Nucleus accumbens (tissue), 56 donors: ENCODE data around the gene JAGN1.
"Not testable (repeated sequence)": the region's sequence is repeated elsewhere in the genome, so short reads cannot be mapped to it uniquely, and the experiment has no call there.

Source experiments
- DNase-seq, 56 donors: peaks; one replicate each; lab custom pipeline; 2025; lab: John Stamatoyannopoulos, UW

The JAGN1 gene

DNA sequence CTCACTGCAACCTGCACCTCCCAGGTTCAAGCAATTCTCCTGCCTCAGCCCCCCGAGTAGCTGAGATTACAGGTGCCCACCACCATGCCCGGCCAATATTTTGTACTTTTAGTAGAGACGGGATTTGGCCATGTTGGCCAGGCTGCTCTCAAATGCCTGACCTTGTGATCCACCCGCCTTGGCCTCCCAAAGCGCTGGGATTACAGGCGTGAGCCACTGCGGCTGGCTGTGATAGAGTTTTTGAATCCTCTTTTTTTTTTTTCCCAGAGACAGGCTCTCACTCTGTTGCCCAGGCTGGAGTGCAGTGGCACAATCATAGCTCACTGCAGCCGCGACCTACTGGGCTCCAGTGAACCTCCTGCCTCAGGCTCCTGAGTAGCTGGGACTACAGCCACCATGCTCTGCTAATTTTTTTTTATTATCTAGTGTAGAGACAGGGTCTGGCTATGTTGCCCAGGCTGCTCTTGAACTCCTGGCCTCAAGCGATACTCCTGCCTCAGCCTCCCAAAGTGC lies 25.2 kb upstream of the JAGN1 start:
- DNase-seq, result not testable (repeated sequence)

DNA sequence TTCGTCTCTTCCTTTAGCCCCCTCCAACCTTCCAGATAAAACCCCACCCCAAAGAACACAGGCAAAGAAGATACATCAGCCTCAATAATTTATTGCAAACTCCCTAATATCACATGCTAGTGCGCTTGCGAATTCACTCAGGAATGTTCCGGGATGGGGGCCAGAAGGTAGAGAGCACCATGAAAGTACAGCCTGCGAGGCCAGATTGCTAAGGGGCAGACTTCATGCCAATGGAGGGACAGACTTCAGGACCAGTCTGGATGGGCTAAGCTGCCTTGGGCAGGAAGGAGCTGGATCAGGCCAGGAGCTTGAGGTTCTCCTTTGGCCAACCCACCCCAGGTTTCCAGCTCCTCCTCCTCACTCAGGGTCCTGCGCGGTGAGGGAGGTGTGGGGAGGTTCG lies 23.8 kb upstream of the JAGN1 start:
- DNase-seq, result no peak

DNA sequence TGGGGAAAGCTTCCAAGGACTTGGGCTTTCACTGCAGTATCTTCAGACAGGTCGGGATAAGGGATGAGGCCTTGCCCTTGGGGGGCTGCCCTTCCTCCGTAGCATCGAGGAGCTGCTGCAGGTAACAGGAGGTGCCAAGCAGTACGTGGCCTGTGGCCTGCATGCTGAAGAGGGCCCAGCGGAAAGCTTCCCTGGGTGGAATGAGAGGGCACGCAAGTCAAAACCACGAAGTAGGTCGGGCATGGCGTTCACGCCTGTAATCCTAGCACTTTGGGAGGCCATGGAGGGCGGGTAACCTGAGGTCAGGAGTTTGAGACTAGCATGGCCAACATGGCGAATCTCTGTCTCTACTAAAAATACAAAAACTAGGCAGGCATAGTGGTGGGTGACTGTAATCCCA lies 23.3 kb upstream of the JAGN1 start:
- no peak for DNase-seq

DNA sequence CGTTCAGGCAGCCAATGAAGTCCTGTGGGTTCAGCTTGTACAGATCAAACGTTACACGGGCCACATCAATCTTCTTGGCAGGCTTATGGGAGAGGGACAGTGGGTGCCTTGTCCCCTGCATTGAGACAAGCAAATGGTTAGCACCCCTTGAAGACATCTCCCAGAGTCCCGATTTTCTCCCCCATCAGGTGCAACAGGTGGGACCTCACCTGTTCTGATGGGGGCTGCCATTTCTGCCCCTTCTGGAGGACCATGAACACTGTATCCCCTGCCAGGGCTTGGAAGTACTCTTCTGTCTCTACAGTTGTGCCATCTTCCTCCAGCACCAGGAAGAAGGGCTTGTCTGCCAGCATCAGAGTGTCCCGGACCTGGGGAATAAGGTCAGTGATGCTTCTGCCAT lies 20.5 kb upstream of the JAGN1 start:
- DNase-seq, result no peak

DNA sequence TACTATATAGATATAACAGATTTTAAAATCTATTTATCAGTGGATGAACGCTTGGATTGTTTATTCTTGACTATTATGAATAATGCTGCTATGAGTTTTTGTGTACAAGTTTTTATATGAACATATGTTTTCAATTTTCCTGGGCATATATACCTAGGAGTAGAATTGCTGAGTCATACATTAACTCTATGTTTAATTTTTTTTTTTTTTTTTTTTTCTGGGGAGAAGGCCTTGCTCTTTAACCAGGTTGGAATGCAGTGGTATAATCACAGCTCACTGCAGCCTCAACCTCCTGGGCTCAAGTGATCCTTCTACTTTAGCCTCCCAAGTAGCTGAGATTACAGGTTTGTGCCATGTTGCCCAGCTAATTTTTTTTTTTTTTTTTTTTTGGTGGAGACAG lies 19.4 kb upstream of the JAGN1 start:
- DNase-seq, result no peak

DNA sequence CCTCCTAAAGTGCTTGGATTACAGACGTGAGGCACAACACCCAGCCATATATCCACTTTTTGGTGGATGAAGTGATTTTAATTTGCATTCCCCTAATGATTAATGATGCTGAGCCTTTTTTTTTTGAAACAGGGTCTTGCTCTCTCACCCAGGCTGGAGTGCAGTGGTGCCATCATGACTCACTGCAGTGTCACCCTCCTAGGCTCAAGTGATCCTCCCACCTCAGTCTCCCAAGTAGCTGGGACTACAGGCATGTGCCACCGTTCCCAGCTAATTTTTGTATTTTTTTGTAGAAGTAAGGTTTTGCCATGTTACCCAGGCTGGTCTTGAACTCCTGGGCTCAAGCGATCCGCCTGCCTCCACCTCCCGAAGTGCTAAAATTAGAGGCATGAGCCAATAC lies 18.3 kb upstream of the JAGN1 start:
- not testable (repeated sequence) for DNase-seq

DNA sequence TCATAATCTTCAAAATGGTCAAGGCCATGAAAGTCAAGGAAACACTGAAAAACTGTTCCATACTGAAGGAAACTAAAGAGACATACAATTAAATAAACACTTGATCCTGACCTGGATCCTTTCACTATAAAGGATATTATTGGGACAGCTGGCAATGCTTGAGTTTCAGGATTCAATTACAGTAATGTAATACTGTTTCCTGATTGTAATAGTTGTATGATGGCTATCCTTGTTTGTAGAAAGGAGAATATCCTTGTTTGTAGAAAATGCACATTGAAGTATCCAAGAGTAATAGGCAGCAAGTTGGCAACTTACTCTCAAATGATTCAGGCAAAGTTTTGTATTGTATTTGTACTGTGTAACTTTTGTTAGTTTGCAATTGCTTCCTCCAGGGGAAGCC lies 15.0 kb upstream of the JAGN1 start:
- no peak for DNase-seq

DNA sequence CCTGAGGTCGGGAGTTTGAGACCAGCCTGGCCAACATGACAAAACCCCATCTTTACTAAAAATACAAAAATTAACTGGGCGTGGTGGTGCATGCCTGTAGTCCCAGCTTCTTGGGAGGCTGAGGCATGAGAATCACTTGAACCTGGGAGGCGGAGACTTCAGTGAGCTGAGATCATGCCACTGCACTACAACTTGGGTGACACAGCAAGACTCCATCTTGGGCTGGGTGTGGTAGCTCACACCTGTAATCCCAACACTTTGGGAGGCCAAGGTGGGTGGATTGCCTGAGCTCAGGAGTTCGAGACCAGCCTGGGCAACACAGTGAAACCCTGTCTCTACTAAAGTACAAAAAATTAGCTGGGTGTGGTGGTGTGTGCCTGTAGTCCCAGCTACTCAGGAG lies 14.2 kb upstream of the JAGN1 start:
- not testable (repeated sequence) for DNase-seq

DNA sequence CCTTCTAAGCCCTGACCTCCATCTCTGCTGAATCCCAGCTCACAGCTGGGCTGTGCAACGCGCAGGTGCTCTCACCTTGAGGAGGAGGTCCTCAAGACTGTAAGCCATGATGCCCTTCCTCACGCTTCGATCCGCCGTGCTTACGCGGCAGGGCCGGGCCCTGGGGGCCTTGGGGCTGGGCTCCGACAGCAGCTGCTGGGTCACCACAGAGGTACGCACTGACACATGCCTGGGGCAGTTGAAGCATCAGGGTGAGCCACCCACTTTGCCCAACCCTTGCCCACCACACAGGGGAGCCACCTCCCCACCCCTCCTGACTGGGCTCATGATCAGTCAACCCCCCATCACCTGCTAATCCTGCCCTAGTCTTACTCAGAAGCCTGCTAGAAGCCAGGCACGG lies 13.4 kb upstream of the JAGN1 start:
- DNase-seq, result no peak

DNA sequence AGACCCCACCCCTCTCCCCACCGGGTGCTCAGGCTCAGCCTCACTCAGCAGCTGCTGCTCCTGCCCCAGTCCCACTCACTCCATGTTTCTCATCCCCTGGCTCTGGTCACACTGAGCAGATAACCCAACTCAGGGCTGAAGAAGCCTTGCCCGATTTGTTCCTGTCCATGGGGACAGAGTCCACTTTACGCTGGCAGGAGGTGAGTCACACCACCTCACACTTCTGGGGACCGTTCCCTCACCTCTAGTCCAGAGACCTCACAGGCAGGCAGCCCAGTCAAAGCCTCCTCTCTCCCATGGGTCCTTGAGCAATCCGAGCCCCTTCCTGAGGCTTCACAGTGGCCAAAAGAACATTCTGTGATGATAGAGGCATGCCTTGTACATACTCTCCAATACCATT lies 11.7 kb upstream of the JAGN1 start:
- no peak for DNase-seq

DNA sequence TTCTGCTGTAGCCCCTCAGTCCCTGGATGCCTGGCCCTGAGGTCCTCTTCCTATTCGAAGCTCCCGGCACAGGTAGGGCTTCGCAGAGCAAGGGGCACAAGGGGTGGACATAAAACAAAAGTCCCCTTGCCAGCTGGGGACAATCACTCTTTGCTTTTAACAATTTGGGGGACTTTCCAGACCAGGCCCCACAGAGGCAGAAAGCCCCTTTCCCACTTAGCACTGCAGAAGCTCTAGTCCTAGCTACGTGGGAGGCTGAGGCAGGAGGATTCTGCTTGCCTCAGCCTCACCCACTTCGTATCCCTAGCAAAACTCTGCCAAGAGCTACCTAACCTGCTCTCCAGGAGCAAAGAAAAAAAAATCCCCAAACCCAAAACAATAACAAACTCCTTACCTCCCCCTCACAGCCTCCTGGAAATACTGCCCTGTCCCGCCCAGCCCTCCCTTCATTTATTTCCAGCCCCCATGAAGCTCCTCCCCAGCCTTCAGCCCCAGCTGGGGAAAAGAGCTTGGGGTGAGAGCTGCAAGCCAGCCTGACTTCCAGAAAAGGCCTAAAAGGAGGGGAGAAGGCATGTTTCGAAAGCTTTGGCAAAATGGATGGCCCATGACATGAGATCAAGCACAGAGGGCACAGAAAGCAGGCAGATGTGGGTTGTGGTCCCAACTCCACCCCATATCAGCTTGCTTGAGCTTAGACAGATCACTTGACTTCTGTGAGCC lies 10.4 kb upstream of the JAGN1 start, which contains the start of gene CIDEC:
CIDEC (minus strand) TSS at position 424 of the 720 bp plus-strand sequence. CDS start 1,767 bp downstream, outside the sequence.
- DNase-seq, result no peak

DNA sequence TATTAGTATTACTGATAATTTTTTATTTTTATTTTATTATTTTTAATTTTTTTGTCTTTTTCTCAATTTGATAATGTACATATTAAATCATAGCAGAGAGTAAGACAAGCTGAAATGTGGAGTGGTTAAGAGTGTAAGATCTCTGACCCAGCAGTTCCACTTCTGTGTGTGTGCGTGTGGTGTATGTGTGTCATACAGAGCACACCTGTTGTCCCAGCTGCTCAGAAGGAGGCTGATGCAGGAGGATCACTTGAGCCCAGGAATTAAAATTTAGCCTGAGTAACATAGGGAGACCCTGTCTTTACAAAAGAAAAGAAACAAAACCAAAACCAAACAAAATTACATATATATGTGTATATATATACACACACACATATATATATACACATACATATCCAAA lies 9.0 kb upstream of the JAGN1 start:
- no peak for DNase-seq

DNA sequence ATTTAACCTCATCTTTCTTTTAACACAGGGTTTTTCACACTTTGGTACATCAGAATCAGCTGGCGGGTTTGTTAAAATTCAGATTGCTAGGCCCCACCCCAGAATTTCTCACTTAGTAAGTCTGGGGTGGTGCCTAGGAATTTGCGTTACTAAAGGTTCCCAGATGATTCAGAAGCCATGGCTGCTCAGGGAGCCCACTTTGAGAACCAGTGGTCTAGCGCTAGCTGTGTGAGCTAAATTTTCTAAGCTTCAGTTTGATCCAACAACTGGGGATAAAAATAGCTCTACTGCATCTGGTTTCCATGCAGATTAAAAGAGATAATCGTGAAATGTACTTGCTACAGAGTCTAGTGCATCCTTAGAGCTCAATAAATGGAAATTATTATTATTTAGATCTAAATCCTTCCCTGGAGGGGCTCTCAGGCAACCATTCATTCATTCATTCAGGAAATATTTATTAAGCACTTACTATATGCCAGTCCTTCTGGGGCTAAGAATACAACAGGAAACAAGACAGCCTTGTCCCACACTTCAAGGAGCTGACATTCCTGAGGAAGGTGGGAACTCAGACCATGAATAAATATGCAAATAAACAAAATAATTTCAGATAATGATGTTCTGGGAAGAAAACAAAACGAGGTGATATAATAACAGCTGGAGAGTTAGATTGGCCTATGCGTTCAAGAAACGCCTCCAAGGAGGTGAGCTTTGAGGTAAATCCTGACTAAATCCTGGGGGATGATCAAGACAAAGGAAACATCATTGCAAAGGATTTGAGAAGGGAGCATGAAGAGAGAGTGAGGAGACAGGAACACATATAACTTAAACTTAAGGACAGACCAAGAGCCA lies 6.5 kb upstream of the JAGN1 start:
- DNase-seq, result no peak

DNA sequence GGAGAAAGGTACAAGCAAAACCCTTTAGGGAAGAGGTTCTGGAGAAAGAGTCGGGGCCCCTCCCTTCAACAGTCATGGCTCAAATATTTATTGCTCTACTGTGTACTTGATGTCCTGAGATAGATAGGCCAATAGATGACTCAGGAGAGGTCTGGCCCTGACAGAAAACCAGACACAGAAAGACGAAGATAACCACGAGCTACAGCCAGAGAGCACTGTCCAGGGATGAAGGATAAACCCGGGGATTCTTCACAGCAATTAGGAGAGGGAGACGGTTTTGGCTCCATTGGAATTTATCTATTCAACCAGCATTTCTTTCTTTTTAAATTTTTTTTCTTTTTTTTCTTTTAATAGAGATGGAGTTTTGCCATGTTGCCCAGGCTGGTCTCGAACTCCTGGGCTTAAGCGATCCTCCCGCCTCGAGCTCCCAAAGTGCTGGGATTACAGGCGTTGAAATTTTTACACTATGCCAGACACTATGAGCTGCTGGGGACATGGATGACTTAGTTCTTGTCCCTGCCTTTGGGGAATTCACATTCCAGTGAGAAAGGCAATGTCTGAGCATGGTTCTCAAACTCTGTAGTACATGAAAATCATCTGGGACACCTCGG lies 5.8 kb upstream of the JAGN1 start:
- no peak for DNase-seq

DNA sequence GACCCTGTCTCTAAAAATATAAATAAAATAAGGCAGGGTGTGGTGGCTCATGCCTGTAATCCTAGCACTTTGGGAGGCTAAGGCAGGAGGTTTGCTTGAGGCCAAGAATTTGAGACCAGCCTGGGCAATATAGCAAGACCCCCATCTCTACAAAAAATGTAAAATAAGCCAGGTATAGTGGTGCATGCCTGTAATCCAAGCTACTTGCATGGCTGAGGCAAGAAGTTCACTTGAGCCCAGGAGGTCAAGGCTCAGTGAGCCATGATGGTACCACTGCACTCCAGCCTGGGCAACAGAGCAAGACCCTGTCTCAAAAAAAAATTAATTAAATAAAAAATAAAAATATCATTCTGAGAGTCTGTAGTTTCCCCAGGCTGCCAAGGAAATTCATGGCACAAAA lies 4.1 kb upstream of the JAGN1 start:
- no peak for DNase-seq

DNA sequence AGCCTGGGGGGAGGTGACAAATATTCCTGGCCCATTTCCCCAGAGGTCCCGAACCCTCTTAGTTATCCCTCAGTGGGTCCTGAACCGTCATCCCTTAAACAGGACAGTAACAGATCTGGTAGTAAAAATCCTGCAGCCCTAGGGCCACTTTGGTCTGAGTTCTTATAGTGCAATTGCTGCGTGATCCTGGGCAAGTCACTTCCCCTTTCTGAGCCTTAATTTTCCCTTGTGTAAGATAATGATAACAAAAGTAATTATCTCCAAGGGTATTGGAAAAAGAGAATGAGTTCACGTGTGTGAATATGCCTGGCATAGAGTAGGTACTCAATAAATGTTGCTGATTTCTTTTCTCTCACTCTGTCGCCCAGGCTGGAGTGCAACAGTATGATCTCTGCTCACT lies 2.9 kb upstream of the JAGN1 start:
- no peak for DNase-seq

DNA sequence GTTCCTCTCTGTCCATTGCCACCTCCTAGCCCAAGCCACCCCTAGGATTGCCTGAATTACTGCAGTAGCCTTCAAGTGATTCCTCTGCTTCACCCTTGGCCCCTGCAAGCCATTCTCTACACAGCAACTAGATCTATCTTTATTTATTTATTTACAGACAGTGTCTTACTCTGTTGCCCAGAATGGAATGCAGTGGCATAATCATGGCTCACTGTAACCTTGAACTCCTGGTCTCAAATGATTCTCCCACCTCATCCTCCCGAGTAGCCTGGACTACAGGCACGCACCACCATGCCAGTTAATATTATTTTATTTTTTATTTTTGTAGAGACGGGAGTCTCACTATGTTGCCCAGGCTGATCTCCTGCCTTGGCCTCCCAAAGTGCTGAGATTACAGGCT lies 1.9 kb upstream of the JAGN1 start:
- DNase-seq, result no peak

DNA sequence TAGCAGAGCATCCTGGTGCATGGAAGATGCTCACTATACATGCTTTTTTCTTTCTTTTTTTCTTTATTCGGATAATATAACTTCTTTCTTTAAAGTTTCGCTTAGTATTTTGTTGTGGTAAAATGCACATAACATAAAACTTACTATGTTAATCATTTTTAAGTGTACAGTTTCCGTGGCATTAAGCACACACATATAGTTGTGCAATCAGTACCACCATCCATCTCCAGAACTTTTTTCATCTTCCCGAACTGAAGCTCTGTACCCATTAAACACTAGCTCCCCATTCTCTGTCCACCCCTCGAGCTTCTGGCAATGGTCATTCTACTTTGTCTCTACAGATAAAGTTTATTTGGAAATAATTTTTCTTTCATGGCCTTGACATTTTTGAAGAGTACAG lies 1.0 kb upstream of the JAGN1 start:
- no peak for DNase-seq

DNA sequence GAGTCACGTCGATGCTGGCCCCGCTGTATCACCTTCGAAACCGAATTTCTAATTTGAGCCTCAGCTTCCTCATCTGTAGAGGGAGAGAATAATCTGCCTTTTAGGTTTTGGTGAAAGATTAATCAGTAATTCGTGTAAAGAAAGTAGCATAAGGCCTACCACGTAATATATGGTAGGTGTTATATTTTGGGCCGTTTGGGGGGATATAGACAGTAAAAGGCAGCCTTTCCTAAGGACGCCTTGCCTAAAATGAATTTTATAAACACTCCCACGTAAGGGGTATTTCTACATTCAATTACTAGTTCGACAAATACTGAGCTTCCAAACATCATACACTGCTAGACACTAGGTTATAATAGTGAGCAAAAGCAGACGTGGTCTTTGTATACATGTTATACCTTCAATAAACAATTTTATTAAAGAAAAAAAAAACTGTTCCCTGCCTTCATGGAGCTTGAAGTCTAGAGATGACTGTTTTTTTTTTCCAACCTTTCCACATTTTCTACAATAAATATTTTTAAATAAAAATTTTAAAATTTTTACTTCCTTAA lies 737 bp downstream of the JAGN1 start:
- DNase-seq, result no peak

DNA sequence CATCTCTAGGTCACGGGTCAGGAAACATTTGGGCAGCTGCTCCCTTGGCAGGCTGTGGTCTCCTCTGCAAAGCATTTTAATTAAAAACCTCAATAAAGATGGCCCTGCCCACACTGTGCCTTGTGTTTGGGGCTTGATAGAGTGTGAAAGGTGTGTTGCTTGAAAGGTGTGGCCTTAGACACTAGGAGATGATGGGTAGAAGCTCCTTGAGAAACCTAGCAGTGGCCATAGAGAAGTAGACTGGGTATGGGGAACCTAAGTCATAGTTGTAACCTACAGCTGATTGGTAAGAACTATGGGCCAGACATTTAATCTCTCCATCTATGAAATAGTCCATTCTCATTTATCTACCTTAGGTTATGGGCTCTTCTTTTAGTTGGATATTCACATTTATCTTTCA lies 3.3 kb downstream of the JAGN1 start:
- DNase-seq, result no peak

DNA sequence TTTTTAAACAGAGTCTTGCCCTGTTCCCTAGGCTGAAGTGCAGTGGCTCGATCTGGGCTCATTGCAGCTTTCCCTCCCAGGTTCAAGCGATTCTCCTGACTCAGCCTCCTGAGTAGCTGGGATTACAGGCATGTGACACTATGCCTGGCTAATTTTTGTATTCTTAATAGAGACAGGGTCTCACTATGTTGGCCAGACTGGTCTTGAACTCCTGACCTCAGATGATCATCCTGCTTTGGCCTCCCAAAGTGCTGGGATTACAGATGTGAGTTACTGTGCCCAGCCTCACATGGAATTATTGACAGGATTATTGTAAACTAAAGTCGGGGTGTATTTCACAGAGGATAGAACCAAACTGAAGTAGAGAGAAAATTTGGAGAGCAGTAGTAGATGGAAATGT lies 5.3 kb downstream of the JAGN1 start:
- not testable (repeated sequence) for DNase-seq
